ENCODE data around the gene ILRUN.
"Not testable (repeated sequence)": the region's sequence is repeated elsewhere in the genome, so short reads cannot be mapped to it uniquely, and the experiment has no call there.

ILRUN gene

DNA sequence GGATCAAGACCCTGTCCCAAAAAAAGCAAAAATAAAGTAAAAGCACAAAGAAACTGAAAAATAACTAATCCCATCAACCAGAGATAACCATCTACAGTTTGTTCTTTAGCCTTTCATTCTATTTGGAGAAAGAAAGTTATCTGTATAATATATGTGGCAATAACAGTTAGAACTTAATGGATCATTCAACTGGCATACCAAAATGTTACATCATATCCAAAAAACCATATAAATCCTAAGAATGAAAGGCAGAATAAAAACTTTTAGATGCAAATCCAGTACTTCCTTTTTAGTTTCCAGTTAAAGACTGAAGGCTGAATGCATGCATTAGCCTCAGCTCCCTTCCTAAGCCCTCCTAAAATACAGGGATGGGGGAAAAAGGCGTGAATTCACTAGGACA, 25.2 kb downstream of the ILRUN start:
- no peak for DNase-seq (ENCODE audit: low read depth, low spot score)
- H3K4me3 ChIP-seq (ENCODE audit: low read length): no peak overlapping the region

DNA sequence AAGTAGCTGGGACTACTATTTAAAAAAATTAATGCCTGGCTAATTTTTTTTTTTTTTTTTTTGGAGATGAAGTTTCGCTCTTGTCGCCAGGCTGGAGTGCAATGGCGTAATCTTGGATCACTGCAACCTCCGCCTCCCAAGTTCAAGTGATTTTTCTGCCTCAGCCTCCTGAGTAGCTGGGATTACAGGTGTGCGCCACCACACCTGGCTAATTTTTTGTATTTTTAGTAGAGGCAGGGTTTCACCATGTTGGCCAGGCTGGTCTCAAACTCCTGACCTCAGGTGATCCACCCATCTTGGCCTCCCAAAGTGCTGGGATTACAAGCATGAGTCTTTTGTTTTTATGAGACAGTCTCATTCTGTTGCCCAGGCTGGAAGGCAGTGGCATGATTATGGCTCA, 27.8 kb downstream of the ILRUN start:
- DNase-seq (ENCODE audit: low read depth, low spot score): not testable (repeated sequence)

DNA sequence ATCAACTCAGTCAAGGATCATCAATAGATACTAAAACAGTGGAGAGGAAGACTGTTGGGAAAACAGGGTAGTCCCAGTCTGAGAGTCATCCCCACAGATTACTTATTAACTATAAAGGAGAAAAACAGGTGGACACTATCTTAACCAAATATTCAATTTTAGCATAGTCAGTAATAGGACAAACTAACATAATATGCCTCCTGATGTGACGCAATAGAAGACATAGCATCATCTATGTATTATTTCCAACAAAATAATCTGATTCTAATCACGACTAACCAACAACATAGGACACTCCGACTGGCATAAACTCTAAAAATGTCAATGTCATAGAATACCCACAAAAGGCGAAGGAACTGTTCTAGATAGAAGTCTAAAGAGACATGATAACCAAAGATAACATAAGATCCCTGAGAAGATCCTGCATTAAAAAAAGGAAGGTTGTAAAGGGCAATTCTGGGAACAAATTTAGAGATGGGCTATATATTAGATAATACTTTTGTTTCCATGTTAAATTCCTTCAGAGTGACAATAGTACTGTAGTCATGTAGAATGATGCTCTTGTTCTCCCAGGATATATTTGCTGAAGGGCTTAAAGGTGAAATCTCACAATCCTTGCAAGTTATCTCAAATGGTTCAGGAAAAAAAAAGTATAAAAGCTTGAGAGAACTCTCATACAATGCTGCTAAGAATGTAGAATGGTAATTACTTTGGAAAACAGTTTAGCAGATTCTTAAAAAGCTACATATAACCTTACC, 28.9 kb downstream of the ILRUN start:
- no peak for DNase-seq (ENCODE audit: low read depth, low spot score)
- no peak overlapping the region for H3K4me3 ChIP-seq (ENCODE audit: low read length)

More for the DNA sequence above, 27.8 kb downstream of the ILRUN start:
- H3K4me3 ChIP-seq (ENCODE audit: low read length): not testable (repeated sequence)

DNA sequence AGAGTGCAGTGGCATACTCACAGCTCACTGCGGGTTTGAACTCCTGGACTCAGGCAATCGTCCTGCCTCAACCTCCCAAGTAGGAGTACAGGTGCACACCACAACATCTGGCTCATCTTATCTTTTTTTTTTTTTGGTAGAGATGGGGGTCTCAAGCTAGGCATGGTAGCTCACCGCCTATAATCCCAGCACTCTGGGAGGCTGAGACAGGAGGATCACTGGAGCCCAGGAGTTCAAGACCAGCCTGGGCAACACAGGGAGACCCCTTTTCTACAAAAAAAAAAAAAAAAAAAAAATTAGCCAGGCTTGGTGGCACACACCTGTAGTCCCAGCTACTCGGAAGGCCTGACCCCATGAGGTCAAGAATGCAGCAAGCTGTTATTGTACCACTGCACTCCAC, 31.5 kb downstream of the ILRUN start:
- DNase-seq (ENCODE audit: low read depth, low spot score): no peak
- H3K4me3 ChIP-seq (ENCODE audit: low read length): no peak overlapping the region

DNA sequence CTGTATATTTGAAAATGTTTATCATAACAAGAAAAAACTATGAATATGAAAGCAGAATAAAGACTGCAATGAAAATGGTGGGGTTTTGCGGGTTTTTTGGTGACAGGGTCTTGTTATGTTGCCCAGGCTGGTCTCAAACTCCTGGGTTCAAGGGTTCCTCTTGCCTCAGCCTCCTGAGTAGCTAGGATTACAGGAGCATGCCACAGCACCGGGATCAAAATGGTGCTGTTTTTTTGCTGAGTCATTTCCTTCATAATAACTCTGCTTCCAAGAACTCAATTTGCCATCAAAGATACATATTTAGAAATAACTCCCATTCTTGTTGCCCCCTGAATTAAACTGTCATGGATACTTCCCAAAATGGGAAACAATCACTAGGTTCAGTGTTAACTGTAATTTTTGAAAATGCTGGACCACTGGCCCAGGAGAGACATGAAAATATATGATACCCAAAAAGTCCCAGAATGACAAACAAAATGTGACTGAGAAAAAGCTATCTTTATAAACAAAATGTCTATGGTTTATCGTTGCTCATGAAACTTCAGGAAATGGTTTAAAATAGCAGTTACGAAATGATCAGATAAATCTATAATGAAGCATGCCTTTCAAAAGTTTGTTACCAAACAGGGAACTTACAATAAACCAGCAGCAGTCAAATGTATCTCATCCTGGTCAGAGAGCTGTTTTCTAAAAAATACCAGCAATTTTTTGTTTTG, 32.2 kb downstream of the ILRUN start:
- no peak for DNase-seq (ENCODE audit: low read depth, low spot score)
- no peak overlapping the region for H3K4me3 ChIP-seq (ENCODE audit: low read length)

DNA sequence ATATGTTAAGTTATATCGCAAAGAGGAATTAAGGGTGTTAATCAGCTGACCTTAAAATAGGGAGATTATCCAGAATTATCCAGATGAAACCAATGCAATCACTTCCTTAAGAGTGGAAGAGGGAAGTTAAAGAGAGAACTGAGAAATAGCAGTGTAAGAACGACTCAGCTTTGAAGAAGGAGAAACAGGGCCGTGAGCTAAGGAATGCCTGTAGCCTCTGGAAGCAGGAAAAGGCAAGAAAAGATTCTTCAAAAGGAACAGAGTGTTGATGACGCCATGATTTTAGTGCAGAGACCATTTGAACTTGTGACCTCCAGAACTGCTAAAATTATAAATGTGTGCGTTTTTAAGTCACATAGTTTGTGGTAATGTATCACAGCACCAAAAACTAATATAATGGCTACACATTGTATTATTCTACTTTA, 32.7 kb downstream of the ILRUN start:
- no peak for DNase-seq (ENCODE audit: low read depth, low spot score)

DNA sequence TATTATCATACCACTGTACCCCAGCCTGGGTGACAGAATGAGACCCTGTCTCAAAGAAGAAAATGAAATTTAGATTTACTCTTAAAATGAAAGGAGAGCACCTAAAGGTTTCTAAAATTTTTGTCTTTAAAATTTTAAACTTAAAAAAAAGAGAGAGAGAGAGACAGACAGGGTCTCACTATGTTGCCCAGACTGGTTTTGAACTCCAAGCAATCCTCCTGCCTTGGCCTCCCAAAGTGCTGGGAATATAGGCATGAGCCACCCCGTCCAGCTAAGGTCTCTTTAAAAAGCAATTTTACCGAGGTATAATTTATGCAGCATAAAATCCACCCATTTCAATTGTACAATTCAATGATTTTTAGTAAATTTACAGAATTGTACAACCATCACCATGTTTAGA, 33.2 kb downstream of the ILRUN start:
- no peak overlapping the region for H3K4me3 ChIP-seq (ENCODE audit: low read length)
- DNase-seq (ENCODE audit: low read depth, low spot score): no peak

More for the DNA sequence above, 32.7 kb downstream of the ILRUN start:
- no peak overlapping the region for H3K4me3 ChIP-seq (ENCODE audit: low read length)

DNA sequence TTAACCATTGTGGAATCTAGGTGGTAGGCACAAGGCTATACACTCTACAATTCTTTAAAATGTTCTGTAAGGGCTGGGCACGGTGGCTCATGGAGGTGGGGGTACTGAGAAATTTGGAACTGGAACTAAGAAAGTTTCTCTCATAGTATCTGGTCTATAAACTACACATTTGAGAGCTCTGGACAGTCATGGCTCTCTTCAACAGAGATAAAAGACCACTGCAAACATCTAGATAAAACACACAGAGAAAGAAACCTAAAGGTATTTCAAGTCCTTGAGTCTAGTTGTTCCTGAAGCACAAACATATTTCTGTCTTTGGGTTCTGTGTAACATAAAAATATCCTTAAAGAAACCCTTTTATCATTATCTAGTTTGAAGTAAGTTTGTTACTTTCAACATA, 35.2 kb downstream of the ILRUN start:
- no peak for DNase-seq (ENCODE audit: low read depth, low spot score)
- H3K4me3 ChIP-seq (ENCODE audit: low read length): no peak overlapping the region

DNA sequence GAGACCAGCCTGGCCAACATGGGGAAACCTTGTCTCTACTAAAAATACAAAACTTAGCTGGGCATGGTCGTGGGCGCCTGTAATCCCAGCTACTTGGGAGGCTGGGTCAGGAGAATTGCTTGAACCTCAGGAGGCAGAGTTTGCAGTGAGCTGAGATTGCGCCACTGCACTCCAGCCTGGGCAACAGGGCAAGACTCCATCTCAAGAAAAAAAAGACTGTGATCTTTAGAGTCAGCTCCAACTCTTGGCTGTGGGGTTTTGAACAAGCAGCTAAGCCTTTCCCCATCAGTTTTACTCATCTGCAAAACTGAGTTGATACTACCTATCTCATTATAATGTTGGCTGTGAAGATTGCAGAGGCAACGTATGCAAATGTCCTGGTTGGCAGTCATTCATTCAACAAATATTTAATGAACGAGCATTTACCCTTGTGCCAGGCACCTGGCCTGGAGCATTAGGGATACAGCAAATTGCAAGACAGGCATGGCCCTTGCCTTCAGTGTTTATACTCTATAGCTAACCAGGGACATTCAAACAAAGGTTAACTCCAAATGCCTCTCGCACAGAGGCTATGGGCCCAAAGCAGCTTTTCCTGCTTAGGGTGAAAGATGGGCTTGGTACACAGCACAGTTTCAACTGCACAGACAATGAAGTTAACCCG, 37.8 kb downstream of the ILRUN start:
- DNase-seq (ENCODE audit: low read depth, low spot score): no peak

DNA sequence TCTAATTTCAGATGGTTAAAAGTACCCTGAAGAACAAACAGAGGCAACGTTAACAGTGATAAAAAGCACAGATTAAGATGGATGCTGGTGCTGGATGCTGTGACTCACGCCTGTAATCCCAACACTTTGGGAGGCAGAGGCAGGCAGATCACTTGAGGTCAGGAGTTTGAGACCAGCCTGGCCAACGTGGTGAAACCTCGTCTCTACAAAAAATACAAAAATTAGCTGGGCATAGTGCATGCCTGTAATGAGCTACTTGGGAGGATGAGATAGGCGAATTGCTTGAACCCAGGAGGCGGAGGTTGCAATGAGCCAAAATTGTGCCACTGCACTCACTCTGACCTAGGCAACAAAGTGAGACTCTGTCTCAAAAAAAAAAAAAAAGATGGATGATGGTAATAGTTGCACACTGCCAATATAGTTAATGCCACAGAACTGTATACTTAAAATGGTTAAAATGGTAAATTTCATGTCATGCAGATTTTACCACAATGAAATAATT, 38.5 kb downstream of the ILRUN start:
- DNase-seq (ENCODE audit: low read depth, low spot score); H3K4me3 ChIP-seq (ENCODE audit: low read length): not testable (repeated sequence)

More for the DNA sequence above, 37.8 kb downstream of the ILRUN start:
- H3K4me3 ChIP-seq (ENCODE audit: low read length): no peak overlapping the region

DNA sequence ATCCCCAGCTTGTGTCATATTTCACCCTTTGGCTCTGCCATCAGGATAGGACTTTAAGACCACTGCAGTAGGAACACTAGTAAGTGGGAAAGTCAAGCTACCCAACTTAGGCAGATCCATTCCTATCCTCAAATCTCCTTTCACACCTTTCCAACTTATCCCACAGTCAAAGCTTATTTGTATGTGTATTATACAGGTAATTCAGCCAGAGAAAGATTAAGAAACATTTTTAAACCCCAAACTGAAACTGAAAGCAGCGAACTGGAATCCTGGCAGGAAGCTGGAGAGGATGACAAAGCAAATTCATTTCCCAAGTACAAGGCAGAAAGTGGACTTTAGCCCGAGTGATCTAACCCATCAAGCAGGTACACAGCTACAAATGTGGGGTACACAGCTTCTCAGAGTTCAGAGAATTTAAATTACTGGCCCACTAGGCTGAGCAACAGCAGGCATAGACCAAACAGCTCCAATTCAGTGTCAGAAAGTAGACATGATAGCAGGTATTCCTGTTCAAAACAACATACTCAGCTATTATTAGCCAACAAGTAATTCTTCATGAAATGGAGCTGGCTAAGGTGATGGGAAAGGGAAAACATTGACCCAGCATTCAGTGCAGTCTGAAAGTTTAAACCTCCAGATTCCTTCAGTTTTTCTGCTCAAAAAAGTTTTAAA, 39.1 kb downstream of the ILRUN start:
- peak; percentile 40 for DNase-seq (ENCODE audit: low read depth, low spot score)
- H3K4me3 ChIP-seq (ENCODE audit: low read length): peak overlapping the region; percentile 39

DNA sequence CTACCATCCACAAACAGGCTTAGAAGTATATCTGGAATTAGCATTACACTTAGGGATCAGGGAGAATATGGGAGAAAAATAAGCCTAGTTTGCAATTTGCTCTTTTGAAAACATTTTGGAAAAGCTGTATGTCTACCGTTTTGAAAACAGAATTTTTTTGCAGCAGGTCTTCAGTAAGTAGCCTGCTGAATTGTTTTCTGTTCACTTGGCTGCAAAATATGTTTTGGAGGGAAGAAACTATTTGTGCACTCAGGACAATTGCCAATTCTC, 39.6 kb downstream of the ILRUN start:
- peak overlapping the region; percentile 39 for H3K4me3 ChIP-seq (ENCODE audit: low read length)
- DNase-seq (ENCODE audit: low read depth, low spot score): no peak

DNA sequence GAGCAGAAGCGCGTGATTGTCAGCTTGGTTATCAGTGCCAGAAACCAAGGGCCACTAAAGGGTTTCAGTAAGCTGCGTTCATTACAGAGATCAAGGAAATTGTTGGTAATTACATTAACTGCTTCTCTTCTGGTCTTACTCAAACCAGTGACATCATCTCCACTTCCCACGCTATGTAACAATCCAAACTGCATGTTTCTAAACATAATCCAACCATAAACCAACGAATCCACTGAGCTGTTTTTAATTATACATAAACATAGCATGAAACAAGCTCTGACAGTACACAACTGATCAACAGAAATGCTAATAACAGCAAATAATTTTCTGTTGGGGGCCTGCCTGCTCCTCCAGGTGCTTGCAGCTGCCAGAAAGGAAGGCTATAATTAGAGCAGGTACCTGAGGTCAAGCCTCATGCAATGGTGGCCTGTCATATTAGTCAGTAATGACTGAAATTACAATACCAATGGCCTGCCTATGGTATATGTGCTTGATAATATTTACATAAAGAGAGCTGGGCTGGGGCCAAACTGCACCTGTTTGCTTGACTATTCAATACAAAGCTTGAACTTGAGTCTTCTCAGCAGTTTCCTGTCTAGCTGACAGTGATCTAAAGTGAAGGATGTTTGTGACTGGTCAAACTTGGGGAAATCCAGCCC, 40.1 kb downstream of the ILRUN start:
- H3K4me3 ChIP-seq (ENCODE audit: low read length): peak overlapping the region; percentile 39

DNA sequence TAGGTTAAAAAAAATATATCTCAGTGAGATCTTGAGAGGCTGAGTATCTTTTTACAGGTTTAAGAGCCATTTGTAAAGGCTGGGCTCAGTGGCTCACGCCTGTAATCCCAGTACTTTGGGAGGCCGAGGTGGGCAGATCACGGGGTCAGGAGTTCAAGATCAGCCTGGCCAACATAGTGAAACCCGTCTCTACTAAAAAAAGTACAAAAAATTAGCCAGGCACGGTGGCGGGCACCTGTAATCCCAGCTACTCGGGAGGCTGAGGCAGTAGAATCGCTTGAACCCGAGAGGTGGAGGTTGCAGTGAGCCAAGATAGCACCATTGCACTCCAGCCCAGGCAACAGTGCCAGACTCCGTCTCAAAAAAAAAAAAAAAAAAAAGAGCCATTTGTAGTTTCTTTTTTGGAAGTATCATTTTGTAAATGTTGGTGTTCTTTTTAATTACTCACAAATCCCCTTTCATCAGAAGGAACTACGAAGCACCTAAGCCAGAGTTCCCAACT, 40.6 kb downstream of the ILRUN start:
- DNase-seq (ENCODE audit: low read depth, low spot score); H3K4me3 ChIP-seq (ENCODE audit: low read length): not testable (repeated sequence)

More for the DNA sequence above, 40.1 kb downstream of the ILRUN start:
- DNase-seq (ENCODE audit: low read depth, low spot score): peak; percentile 42

DNA sequence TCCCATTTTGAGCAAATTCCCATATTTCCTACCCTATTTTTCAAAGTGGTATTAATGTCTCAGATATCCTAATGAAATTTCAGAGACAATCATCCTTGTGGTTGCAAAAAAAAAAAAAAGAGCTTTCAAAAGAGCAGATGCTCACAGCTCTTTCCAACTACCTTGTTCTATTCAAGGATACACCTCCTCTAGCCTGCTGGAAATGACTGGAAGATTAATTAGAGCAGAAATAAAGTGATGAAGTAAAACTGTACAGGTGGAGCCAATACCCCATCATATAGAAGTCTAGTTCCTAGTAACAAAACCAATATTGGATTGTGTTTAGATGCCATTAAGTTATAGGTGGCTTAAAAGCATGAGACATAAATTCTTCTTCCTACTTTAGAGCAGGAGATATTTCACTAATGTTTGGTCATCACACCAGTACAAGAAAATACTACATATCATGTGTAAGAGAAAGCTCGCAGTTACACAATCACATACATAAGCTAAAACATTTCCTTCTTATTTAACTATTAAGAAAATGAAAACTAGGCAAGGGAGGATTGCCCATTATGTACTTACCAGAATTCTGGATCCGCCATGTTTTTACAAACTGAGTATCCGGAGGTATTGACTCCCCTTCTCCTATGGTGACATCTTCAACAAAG, 42.4 kb downstream of the ILRUN start:
- no peak for DNase-seq (ENCODE audit: low read depth, low spot score)
- H3K4me3 ChIP-seq (ENCODE audit: low read length): no peak overlapping the region

DNA sequence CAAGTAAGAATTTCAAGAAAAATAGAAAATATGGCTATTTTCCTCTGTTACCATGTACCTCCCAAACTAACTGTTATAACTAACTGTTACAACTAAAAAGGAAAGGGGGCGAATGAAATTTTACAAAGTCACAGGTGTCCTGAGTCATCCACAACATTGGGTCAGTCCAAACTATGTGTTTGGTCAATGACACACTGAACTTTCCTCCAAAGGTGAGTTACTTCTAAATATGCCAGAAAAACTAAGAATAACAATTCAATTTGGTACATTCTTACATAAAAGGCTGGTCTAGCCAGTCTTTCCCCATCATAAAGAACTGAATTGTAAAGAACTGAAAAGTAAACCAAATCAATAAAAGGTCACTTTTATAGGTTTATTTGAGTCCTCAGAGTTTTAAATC, 44.3 kb downstream of the ILRUN start:
- no peak for DNase-seq (ENCODE audit: low read depth, low spot score)
- no peak overlapping the region for H3K4me3 ChIP-seq (ENCODE audit: low read length)

DNA sequence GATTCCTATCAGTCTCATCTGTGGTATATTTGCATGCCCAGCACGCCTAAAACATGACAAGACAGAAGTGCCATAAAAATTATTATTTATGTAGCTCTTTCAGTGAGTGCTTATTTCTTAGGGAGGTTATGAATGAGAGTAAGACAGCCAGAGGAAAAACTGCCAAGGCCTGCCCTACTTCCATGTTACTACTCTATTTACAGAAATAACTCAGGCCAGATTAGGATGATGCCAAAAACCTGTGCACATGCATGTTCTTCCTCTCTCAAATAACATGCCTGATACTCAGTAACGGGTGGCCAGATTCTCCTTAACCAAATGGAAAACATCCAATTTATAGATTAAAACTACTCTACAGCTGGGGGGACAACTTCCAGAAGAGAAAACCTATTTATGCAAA, 45.7 kb downstream of the ILRUN start:
- H3K4me3 ChIP-seq (ENCODE audit: low read length): no peak overlapping the region
- DNase-seq (ENCODE audit: low read depth, low spot score): no peak

DNA sequence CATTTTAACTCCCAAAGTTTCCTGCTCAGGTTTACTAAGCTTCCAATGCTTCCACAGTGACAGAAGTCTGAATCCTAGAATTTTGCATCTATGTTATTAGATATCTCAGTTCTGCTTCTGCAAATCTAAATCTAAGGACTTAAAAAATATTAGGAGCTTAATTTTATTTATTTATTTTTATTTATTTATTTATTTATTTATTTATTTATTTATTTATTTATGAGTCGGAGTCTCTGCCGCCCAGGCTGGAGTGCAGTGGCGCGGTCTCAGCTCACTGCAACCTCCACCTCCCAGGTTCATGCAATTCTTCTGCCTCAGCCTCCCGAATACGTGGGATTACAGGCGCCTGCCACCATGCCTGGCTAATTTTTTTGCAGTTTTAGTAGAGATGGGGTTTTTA, 46.3 kb downstream of the ILRUN start:
- not testable (repeated sequence) for H3K4me3 ChIP-seq (ENCODE audit: low read length); DNase-seq (ENCODE audit: low read depth, low spot score)
